GM20000 (cell line): Measurements from ENCODE around the gene C2orf74.

Source experiments
- DNase-seq: peaks from one replicate; pipeline ENCODE4 v3.0.0; 2012; ENCODE audit warnings: low spot score
- TF ChIP-seq, protein P1 (sequence below): IDR thresholded peaks from 2 replicates; pipeline ENCODE4 v1.5.1; 2012; ENCODE audit warnings: mild to moderate bottlenecking, control low read depth; ENCODE audit errors: extremely low read depth, missing control alignments

Gene C2orf74

DNA sequence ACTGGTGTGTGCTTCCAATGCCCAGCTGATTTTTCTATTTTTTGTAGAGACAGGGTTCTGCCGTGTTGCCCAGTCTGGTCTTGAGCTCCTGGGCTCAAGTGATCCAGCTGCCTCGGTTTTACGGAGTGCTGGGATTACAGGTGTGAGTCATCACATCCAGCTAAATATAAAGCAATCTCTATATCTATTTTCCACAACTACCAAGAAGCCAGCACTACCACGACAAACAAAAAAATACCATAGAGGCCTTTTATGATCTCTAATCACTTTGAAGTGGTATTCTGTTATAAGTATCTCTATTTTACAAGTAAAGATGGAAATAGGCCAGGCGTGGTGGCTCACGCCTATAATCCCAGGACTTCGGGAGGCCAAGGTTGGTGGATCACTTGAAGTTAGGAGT, 34.7 kb downstream of the C2orf74 start:
- TF ChIP-seq, protein P1, sequence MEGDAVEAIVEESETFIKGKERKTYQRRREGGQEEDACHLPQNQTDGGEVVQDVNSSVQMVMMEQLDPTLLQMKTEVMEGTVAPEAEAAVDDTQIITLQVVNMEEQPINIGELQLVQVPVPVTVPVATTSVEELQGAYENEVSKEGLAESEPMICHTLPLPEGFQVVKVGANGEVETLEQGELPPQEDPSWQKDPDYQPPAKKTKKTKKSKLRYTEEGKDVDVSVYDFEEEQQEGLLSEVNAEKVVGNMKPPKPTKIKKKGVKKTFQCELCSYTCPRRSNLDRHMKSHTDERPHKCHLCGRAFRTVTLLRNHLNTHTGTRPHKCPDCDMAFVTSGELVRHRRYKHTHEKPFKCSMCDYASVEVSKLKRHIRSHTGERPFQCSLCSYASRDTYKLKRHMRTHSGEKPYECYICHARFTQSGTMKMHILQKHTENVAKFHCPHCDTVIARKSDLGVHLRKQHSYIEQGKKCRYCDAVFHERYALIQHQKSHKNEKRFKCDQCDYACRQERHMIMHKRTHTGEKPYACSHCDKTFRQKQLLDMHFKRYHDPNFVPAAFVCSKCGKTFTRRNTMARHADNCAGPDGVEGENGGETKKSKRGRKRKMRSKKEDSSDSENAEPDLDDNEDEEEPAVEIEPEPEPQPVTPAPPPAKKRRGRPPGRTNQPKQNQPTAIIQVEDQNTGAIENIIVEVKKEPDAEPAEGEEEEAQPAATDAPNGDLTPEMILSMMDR, result no peak
- no peak for DNase-seq

DNA sequence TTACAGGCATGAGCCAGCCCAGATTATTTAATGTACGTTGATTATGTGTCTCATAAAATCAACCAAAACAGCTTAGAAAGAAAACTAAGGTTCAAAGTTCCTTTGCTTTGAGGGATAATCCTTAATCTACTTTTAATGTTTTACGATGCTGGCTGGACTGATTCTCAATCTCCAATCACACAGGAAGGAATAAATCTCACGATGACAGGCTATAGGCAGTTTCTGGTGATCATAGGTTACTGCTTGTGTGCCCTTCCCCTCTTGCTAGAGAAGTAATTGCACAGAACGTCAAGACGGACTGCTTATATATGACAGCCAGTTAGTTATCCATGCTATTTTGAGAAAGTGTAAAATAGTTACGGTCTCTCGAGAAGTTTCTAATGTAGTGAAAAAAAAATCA, 43.1 kb downstream of the C2orf74 start:
- DNase-seq, result no peak

DNA sequence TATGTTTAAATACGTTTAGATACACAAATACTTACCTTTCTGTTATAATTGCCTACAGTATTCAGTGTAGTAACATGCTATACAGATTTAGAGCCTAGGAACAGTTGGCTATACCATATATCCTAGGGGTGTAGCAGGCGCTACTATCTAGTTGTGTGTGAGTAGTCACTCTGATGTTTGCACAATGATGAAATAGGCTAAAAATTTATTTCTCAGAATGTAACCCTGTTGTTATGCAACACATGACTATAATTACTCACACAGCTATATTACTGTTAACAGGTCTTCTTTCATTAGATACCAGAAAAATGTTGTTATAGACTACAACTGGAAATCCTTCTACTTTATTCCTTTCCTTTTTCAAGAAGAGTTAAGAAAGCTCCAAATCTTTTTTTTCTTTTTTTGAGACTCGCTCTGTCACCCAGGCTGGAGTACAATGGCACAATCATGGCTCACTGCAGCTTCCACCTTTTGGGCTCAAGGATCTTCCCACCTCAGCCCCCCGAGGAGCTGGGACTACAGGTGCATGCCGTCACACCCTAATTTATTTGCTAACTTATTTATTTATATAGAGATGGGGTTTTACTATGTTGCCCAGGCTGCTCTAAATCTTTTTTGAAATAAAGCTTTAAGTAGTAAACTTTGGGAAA, 48.5 kb downstream of the C2orf74 start:
- no peak for DNase-seq
- TF ChIP-seq, protein P1, result no peak

More for the DNA sequence above, 43.1 kb downstream of the C2orf74 start:
- TF ChIP-seq, protein P1, result no peak

DNA sequence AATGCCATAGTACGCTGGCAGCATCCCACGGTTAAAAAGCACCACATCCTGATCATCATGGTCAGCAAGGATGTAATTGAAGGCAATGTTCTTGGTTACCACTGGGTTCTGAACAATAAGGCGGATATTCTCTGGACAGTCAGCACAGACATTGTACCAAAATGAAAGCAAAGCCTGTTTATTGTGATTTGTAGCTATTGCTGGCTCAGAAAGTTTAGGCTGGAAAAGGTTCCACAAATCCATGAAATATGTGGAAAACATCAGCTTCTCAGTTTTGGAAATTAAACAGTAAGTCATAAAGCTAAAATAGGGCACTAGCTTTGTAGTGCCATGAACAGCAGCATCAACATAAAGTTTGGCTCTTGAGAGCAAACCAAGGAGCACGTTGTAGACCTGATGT, 52.2 kb downstream of the C2orf74 start:
- TF ChIP-seq, protein P1, result no peak
- DNase-seq, result no peak
